Stimulated activated CD4-positive, alpha-beta T cell treated with anti-CD3 and anti-CD28 coated beads, TNF-alpha, amount 100 ng/mL, for 48 hours (primary cell): ENCODE data around the gene AFDN.
A peak's percentile ranks its signal among the peaks of the same experiment; 100 is the strongest.

Source experiments
- DNase-seq, 3 donors: peaks; one replicate each; pipeline ENCODE4 v3.0.0-alpha.2; 2020; ENCODE audit warnings: low read depth in 3 of 3

Gene AFDN

GRCh38 chr6:167812088-167812487 lies 14.6 kb upstream of the AFDN start:
- no peak for DNase-seq

- DNase-seq: no peak
Observed at GRCh38 chr6:167815296-167815980, 11.3 kb upstream of the AFDN start.

- no peak for DNase-seq
Observed at GRCh38 chr6:167817016-167817415, 9.7 kb upstream of the AFDN start.

GRCh38 chr6:167817729-167818128 lies 9.0 kb upstream of the AFDN start:
- DNase-seq: no peak

- no peak for DNase-seq
Observed at GRCh38 chr6:167819576-167819975, 7.1 kb upstream of the AFDN start.

GRCh38 chr6:167820681-167821080 lies 6.0 kb upstream of the AFDN start:
- DNase-seq: no peak

GRCh38 chr6:167824591-167825331 lies 1.9 kb upstream of the AFDN start:
- DNase-seq: no peak

- DNase-seq: no peak
Observed at GRCh38 chr6:167825332-167826229, 1.1 kb upstream of the AFDN start.

GRCh38 chr6:167826230-167826895 lies 348 bp upstream of the AFDN start:
- DNase-seq: peak; percentile 33 to 46 (median 37)

GRCh38 chr6:167827583-167828324 lies 1.0 kb downstream of the AFDN start:
- no peak for DNase-seq

- DNase-seq: no peak
Observed at GRCh38 chr6:167828325-167828956, 1.7 kb downstream of the AFDN start.

- DNase-seq: no peak
Observed at GRCh38 chr6:167829513-167829912, 2.8 kb downstream of the AFDN start.

- DNase-seq: no peak
Observed at GRCh38 chr6:167831281-167831828, 4.6 kb downstream of the AFDN start.

- no peak for DNase-seq
Observed at GRCh38 chr6:167832497-167833395, 6.0 kb downstream of the AFDN start.

GRCh38 chr6:167833396-167833763 lies 6.7 kb downstream of the AFDN start:
- DNase-seq: no peak

GRCh38 chr6:167835260-167835659 lies 8.5 kb downstream of the AFDN start:
- no peak for DNase-seq

- DNase-seq: no peak
Observed at GRCh38 chr6:167836721-167837120, 10.0 kb downstream of the AFDN start.

GRCh38 chr6:167838207-167838748 lies 11.6 kb downstream of the AFDN start:
- no peak for DNase-seq

GRCh38 chr6:167839343-167839742 lies 12.6 kb downstream of the AFDN start:
- no peak for DNase-seq
